Parathyroid adenoma (tissue), 2 donors: ENCODE measurements around the gene SLC6A13.

Experiments used
- H2AFZ ChIP-seq: fragments of 300-600 bp; sonication (generic); one replicate; pipeline ENCODE4 v1.7.0; 2017; ENCODE audit warnings: antibody characterized with exemption, mild to moderate bottlenecking
- H3K27ac ChIP-seq: fragments of 300-600 bp; sonication (generic); one replicate; pipeline ENCODE4 v1.7.0; 2017
- H3K27me3 ChIP-seq: fragments of 300-600 bp; sonication (generic); one replicate; pipeline ENCODE4 v1.7.0; 2017; ENCODE audit warnings: low read length; ENCODE audit not compliant: control insufficient read depth, insufficient read depth
- H3K36me3 ChIP-seq: fragments of 300-600 bp; sonication (generic); one replicate; pipeline ENCODE4 v1.7.0; 2017; ENCODE audit warnings: low read length; ENCODE audit not compliant: control insufficient read depth, insufficient read depth
- H3K4me1 ChIP-seq: fragments of 300-600 bp; sonication (generic); one replicate; pipeline ENCODE4 v1.7.0; 2017; ENCODE audit warnings: control low read depth
- H3K4me2 ChIP-seq: fragments of 300-600 bp; sonication (generic); one replicate; pipeline ENCODE4 v1.7.0; 2017; ENCODE audit warnings: low read length
- H3K4me3 ChIP-seq: fragments of 300-600 bp; sonication (generic); one replicate; pipeline ENCODE4 v1.7.0; 2017; ENCODE audit warnings: low read depth, low read length
- H3K79me2 ChIP-seq: fragments of 300-600 bp; sonication (generic); one replicate; pipeline ENCODE4 v1.7.0; 2017; ENCODE audit warnings: control low read depth
- H3K9ac ChIP-seq: fragments of 300-600 bp; sonication (generic); one replicate; pipeline ENCODE4 v1.7.0; 2017; ENCODE audit warnings: mild to moderate bottlenecking
- H3K9me3 ChIP-seq: fragments of 300-600 bp; sonication (generic); one replicate; pipeline ENCODE4 v1.7.0; 2017; ENCODE audit warnings: low read length; ENCODE audit not compliant: control insufficient read depth
- CTCF ChIP-seq: fragments of 300-600 bp; sonication (generic); IDR thresholded peaks from one replicate; pipeline ENCODE4 v1.7.0; 2017; ENCODE audit warnings: antibody characterized with exemption, mild to moderate bottlenecking
- donor health status: primary hyperparathyroidism.

The SLC6A13 gene

GRCh38 chr12:195951-196350 is 66.7 kb downstream of the SLC6A13 start:
- TF ChIP-seq CTCF: no peak
- Histone ChIP-seq H3K9ac (no peak overlapping the region), H3K79me2 (no peaks in the 10 kb centered on the region), H3K36me3 (no peaks in the 10 kb centered on the region), H3K4me3 (no peak overlapping the region), H2AFZ (no peak overlapping the region), H3K4me2 (no peak overlapping the region), H3K4me1 (peaks cover 11% of the 10 kb centered on the region), H3K27ac (no peak overlapping the region), H3K9me3 (no peaks in the 10 kb centered on the region), H3K27me3 (no peaks in the 10 kb centered on the region)

DNA sequence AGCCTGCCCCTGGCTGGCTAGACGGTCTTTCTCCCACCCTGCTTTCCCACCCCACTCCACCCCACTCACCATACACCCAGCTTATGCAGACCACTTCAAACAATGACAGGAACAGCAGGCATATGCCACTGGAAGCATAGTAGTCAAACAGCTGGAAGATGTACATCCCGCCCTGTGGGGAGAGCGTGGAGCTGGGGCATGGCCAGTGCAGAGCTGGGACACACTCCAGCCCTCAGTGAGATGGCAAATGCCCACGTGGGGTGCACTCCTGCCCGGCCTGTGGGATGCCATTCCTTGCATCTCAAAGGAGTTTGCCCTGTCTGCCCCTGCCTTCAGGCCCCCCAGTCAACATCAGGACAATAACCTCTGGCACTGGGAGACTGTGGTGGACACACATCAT is 67.5 kb downstream of the SLC6A13 start:
- Histone ChIP-seq H3K9ac (no peak overlapping the region), H3K36me3 (no peaks in the 10 kb centered on the region), H3K4me1 (peaks cover 11% of the 10 kb centered on the region), H3K27me3 (no peaks in the 10 kb centered on the region), H3K27ac (no peak overlapping the region), H3K4me2 (no peak overlapping the region), H3K79me2 (no peaks in the 10 kb centered on the region), H3K9me3 (no peaks in the 10 kb centered on the region), H2AFZ (no peak overlapping the region), H3K4me3 (no peak overlapping the region)
- no peak for TF ChIP-seq CTCF

GRCh38 chr12:194276-194675 is 68.4 kb downstream of the SLC6A13 start:
- Histone ChIP-seq H3K9me3 (no peaks in the 10 kb centered on the region), H3K4me1 (peaks cover 9% of the 10 kb centered on the region), H3K27ac (no peak overlapping the region), H3K79me2 (no peaks in the 10 kb centered on the region), H3K27me3 (no peaks in the 10 kb centered on the region), H3K36me3 (no peaks in the 10 kb centered on the region), H3K9ac (no peak overlapping the region), H3K4me2 (no peak overlapping the region), H2AFZ (no peak overlapping the region), H3K4me3 (no peak overlapping the region)
- TF ChIP-seq CTCF: no peak

DNA sequence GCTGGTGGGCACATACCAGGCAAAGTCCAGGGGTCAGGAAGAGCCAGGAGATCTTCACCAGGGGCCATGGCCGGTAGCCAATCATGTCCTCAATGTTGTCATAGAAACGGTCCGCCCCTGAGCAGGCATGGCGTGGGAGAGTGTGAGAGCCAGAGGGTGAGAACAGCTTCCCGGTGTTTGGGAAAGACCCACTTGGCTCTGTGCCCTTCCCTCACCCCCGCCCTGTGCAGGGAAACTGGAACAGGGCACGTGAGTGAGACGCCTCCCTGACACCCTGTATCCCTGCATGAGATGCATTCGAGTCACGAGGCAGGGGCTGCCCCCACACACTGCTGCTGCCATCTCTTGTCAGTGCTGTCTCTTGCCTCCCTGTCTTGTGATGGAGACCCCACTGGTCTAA is 69.4 kb downstream of the SLC6A13 start:
- no peak overlapping the region for H3K4me3 ChIP-seq
- H3K36me3 ChIP-seq: no peaks in the 10 kb centered on the region
- no peaks in the 10 kb centered on the region for H3K9me3 ChIP-seq
- no peaks in the 10 kb centered on the region for H3K27me3 ChIP-seq
- no peaks in the 10 kb centered on the region for H3K79me2 ChIP-seq
- no peak overlapping the region for H3K9ac ChIP-seq
- no peak overlapping the region for H3K4me2 ChIP-seq
- H3K27ac ChIP-seq: no peak overlapping the region
- TF ChIP-seq CTCF: no peak
- peaks cover 9% of the 10 kb centered on the region for H3K4me1 ChIP-seq
- H2AFZ ChIP-seq: no peak overlapping the region

DNA sequence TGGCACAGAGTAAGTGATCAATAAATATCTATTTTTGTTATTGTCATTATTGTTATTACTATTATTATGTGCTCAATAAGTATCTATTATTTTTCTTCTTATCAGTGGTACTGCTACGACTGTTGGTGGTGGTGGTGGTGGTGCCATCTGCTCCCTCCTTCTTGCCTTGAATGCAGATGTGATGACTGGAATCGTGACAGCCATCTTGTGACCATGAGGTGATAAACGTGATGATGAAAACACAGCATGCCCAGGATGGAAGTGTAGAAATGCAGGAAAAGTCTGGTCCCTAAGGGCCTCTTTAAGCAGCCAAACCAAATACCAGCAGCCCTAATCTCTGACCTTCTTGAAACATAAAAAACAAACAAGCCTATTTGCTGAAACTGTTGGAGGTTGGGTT is 71.1 kb downstream of the SLC6A13 start:
- no peaks in the 10 kb centered on the region for H3K36me3 ChIP-seq
- no peaks in the 10 kb centered on the region for H3K79me2 ChIP-seq
- H3K4me1 ChIP-seq: peaks cover 12% of the 10 kb centered on the region
- H3K9ac ChIP-seq: no peak overlapping the region
- H2AFZ ChIP-seq: no peak overlapping the region
- no peak overlapping the region for H3K4me3 ChIP-seq
- no peak overlapping the region for H3K4me2 ChIP-seq
- H3K27me3 ChIP-seq: no peaks in the 10 kb centered on the region
- H3K9me3 ChIP-seq: no peaks in the 10 kb centered on the region
- H3K27ac ChIP-seq: no peak overlapping the region
- TF ChIP-seq CTCF: no peak
